OCI-LY1 (cell line): ENCODE data around the gene KDM4B.

Experiments used
- H2AFZ ChIP-seq: fragments of 200-600 bp; sonication (generic), shearing (Covaris generic); 2 replicates; pipeline ENCODE4 v1.6.0; 2014; ENCODE audit warnings: antibody characterized with exemption, mild to moderate bottlenecking, low read length
- H3F3A ChIP-seq: fragments of 200-600 bp; sonication (generic), shearing (Covaris generic); 2 replicates; pipeline ENCODE4 v1.6.0; 2014; ENCODE audit warnings: mild to moderate bottlenecking, antibody characterized with exemption, low read length, moderate library complexity; ENCODE audit not compliant: insufficient read depth
- H3K27ac ChIP-seq: fragments of 200-600 bp; sonication (generic); 2 replicates; pipeline ENCODE4 v1.5.1; 2014; ENCODE audit warnings: low read length, mixed run types, mild to moderate bottlenecking, low read depth; ENCODE audit not compliant: poor library complexity, severe bottlenecking
- H3K27me3 ChIP-seq: fragments of 200-600 bp; sonication (generic); 2 replicates; pipeline ENCODE4 v1.6.0; 2014; ENCODE audit warnings: antibody characterized with exemption, mild to moderate bottlenecking, low read length, moderate library complexity; ENCODE audit not compliant: insufficient read depth
- H3K36me3 ChIP-seq: fragments of 200-600 bp; sonication (generic); 2 replicates; pipeline ENCODE4 v1.6.1; 2014; ENCODE audit warnings: mild to moderate bottlenecking, antibody characterized with exemption, low read length, moderate library complexity, mixed read lengths; ENCODE audit not compliant: insufficient read depth
- H3K4me1 ChIP-seq: fragments of 200-600 bp; sonication (generic); 2 replicates; pipeline ENCODE4 v1.5.1; 2014; ENCODE audit warnings: mild to moderate bottlenecking, low read length, moderate library complexity; ENCODE audit not compliant: insufficient read depth, severe bottlenecking
- H3K4me2 ChIP-seq: fragments of 200-600 bp; sonication (generic), shearing (Covaris generic); 2 replicates; pipeline ENCODE4 v1.6.1; 2014; ENCODE audit warnings: low read length
- H3K4me3 ChIP-seq: fragments of 200-600 bp; sonication (generic); 2 replicates; pipeline ENCODE4 v1.5.1; 2014; ENCODE audit warnings: low read length, low read depth, mild to moderate bottlenecking, mixed read lengths; ENCODE audit not compliant: poor library complexity, severe bottlenecking
- H3K79me2 ChIP-seq: fragments of 200-600 bp; shearing (Covaris generic); 2 replicates; pipeline ENCODE4 v1.6.1; 2016; ENCODE audit warnings: mixed run types, low read length, mixed read lengths; ENCODE audit not compliant: insufficient read depth
- H3K9ac ChIP-seq: fragments of 200-600 bp; sonication (generic), shearing (Covaris generic); 2 replicates; pipeline ENCODE4 v1.6.1; 2014; ENCODE audit warnings: mild to moderate bottlenecking, low read length, mixed read lengths
- H3K9me2 ChIP-seq: fragments of 200-600 bp; sonication (generic), shearing (Covaris generic); 2 replicates; pipeline ENCODE4 v1.6.1; 2014; ENCODE audit warnings: low read depth, mild to moderate bottlenecking, low read length, mixed read lengths
- H3K9me3 ChIP-seq: fragments of 200-600 bp; shearing (Covaris generic); 2 replicates; pipeline ENCODE4 v1.6.1; 2014; ENCODE audit warnings: low read length, mixed read lengths
- H4K20me1 ChIP-seq: fragments of 200-600 bp; sonication (generic), shearing (Covaris generic); 2 replicates; pipeline ENCODE4 v1.6.0; 2016; ENCODE audit warnings: mild to moderate bottlenecking, low read length; ENCODE audit not compliant: insufficient read depth
- CTCF ChIP-seq: fragments of 200-600 bp; sonication (generic), shearing (Covaris generic); IDR thresholded peaks from 2 replicates; pipeline ENCODE4 v1.5.1; 2017; ENCODE audit warnings: mild to moderate bottlenecking, antibody characterized with exemption, low read length, moderate library complexity, mixed read lengths
- EZH2 ChIP-seq: fragments of 200-600 bp; sonication (generic), shearing (Covaris generic); IDR thresholded peaks from 2 replicates; pipeline ENCODE4 v1.8.0; 2017; ENCODE audit warnings: borderline replicate concordance, mixed run types, mild to moderate bottlenecking, antibody characterized with exemption, low read length, moderate library complexity, mixed read lengths

KDM4B gene

GRCh38 chr19:5036698-5037563 lies 68.0 kb downstream of the KDM4B start:
- Histone ChIP-seq H3K27ac (no peak overlapping the region), H3K9ac (no peak overlapping the region), H3K9me2 (no peaks in the 10 kb centered on the region), H3K4me1 (peaks cover 22% of the 10 kb centered on the region), H3K9me3 (no peaks in the 10 kb centered on the region), H3F3A (no peaks in the 10 kb centered on the region), H3K27me3 (no peaks in the 10 kb centered on the region), H3K4me3 (no peak overlapping the region), H3K4me2 (no peak overlapping the region), H3K79me2 (no peaks in the 10 kb centered on the region), H3K36me3 (peaks cover 27% of the 10 kb centered on the region), H4K20me1 (no peaks in the 10 kb centered on the region), H2AFZ (no peak overlapping the region)
- TF ChIP-seq CTCF (no peak), EZH2 (no peak)

DNA sequence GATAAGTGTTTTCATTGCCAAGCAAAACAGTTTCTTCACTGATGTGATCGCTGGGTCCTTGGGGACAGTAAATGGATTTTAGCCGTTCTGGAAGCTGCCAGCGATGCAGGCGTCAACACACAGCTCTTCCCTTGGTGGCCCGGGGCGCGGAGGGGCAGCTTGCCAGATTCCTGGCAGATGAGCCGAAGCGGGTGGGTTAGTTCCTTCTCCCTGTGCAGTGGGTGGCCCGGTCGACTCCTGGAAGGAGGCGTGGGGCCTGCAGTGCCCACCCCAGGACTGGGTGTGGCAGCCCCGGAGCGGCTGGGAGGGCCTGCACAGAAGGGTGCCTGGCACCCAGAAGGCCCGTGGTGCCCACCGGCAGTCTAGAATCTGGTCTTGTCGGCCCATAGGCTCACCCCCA lies 69.0 kb downstream of the KDM4B start:
- no peaks in the 10 kb centered on the region for H3F3A ChIP-seq
- H3K9ac ChIP-seq, result no peak overlapping the region
- H3K36me3 ChIP-seq, result peaks cover 25% of the 10 kb centered on the region
- H3K9me3 ChIP-seq, result no peaks in the 10 kb centered on the region
- TF ChIP-seq CTCF, result no peak
- TF ChIP-seq EZH2, result no peak
- H3K9me2 ChIP-seq, result no peaks in the 10 kb centered on the region
- H3K4me1 ChIP-seq, result peaks cover 15% of the 10 kb centered on the region
- H2AFZ ChIP-seq, result no peak overlapping the region
- H3K27ac ChIP-seq, result no peak overlapping the region
- H3K4me3 ChIP-seq, result no peak overlapping the region
- no peak overlapping the region for H3K4me2 ChIP-seq
- no peaks in the 10 kb centered on the region for H3K27me3 ChIP-seq
- H3K79me2 ChIP-seq, result no peaks in the 10 kb centered on the region
- H4K20me1 ChIP-seq, result no peaks in the 10 kb centered on the region

DNA sequence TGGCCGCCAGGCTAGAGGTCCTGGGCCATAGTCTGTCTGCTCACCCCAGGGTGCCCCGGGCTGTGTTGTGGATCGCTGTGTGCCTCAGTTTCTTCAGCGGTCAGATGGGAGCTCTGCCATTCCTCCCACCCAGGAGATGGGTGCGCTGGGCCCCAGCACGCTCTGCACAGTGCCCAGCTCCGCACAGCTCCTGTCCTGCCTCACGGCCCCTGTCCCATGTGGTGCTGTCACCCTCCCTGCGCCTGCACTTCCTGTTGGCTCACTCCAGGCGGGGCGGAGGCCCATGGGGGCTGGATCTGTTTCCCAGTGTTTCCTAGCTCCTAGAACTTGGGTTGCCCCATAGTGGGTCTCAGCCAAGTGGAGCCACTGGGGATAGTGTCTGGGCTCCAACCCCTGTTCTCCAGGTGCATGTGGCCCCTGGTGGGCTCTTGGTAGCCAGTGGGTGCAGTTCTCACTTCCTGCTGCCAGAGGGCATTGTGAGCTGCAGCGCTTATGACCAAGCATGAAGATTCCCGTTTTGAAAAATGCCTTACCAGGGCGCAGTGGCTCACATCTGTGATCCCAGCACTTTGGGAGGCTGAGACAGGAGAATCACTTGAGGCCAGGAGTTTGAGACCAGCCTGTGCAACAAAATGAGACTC lies 69.8 kb downstream of the KDM4B start:
- no peak overlapping the region for H3K27ac ChIP-seq
- no peaks in the 10 kb centered on the region for H3K27me3 ChIP-seq
- H3K36me3 ChIP-seq, result peaks cover 20% of the 10 kb centered on the region
- H3K79me2 ChIP-seq, result no peaks in the 10 kb centered on the region
- no peak overlapping the region; the same call in 1 of the 2 replicates for H3K4me2 ChIP-seq
- H2AFZ ChIP-seq, result no peak overlapping the region
- no peak overlapping the region for H3K9ac ChIP-seq
- no peaks in the 10 kb centered on the region for H4K20me1 ChIP-seq
- H3K9me2 ChIP-seq, result no peaks in the 10 kb centered on the region
- H3K4me1 ChIP-seq, result peaks cover 15% of the 10 kb centered on the region
- H3K9me3 ChIP-seq, result no peaks in the 10 kb centered on the region
- TF ChIP-seq EZH2 (no peak), CTCF (peak; percentile 73)
- H3K4me3 ChIP-seq, result no peak overlapping the region
- H3F3A ChIP-seq, result no peaks in the 10 kb centered on the region
